ENCODE results near the gene WDR35. TPM values are rescaled to one million over a fixed set of nuclear protein-coding genes. Genes with fewer than 3 reads are reported as not detected.

The WDR35 gene
- total RNA-seq, 1 experiment from 2014 or later = 29.4 TPM

DNA sequence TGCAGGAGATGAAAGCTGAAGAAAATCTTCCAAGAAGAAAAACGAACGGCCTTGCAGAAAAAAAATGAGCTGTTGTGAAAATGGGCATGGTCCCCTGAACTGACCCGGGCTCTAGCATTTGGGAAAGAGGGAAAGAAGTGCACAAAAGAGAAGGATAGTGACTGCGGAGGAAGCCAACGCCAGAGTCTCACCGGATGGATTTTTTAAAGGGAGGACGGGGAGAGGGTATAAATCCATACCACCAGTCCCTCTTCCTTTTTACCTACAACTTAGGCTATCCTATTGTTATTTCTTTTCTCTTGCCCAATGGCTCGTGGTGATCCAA lies 601 bp downstream of the WDR35 start:
- H3K27me3 ChIP-seq (replicated peaks; ENCODE audit: insufficient read depth, low read depth, low read length, poor library complexity) = no peaks in the 10 kb centered on the region
- H3K4me1 ChIP-seq (ENCODE audit: insufficient read depth, low read length, poor library complexity, severe bottlenecking) = peaks cover 8% of the 10 kb centered on the region
- TF ChIP-seq EZH2 (IDR thresholded peaks at IDR 0.05; ENCODE audit: borderline replicate concordance, low read depth, low read length, poor library complexity, severe bottlenecking) (no peak), CTCF (conservative IDR thresholded peaks at IDR 0.05; ENCODE audit: low read depth, low read length) (no peak)
- DNase-seq (ENCODE audit: low spot score) = peak; percentile 23
- H3K9me3 ChIP-seq (ENCODE audit: low read depth, low read length, poor library complexity, severe bottlenecking) = no peaks in the 10 kb centered on the region
- POLR2A ChIA-PET (ENCODE audit: low non-redundant PET) = interaction anchor here (0.6 kb wide), 1 partner anchor 50 kb away, joined by 10 read pairs; no protein-coding TSS in a partner anchor
- no TSS peak for BruUV-seq (replicated peaks)
- H3K27ac ChIP-seq (ENCODE audit: low read depth, low read length, poor library complexity, severe bottlenecking) = peak overlapping the region; percentile 60
- CTCF ChIA-PET = interaction anchor here (1.6 kb wide), 1 partner anchor 26 kb away, joined by 6 read pairs; no protein-coding TSS in a partner anchor
- peak overlapping the region; percentile 69 for H3K4me3 ChIP-seq (ENCODE audit: low read depth, low read length, poor library complexity, severe bottlenecking)
- intact Hi-C loops (cut with micrococcal nuclease; ENCODE audit: unreplicated experiment) = no loop called here
- no peaks in the 10 kb centered on the region for H3K36me3 ChIP-seq (ENCODE audit: insufficient read depth, low read length, poor library complexity, severe bottlenecking)

GRCh38 chr2:19988600-19988999 lies 1.3 kb downstream of the WDR35 start:
- Histone ChIP-seq H3K9me3 (ENCODE audit: low read depth, low read length, poor library complexity, severe bottlenecking) (no peaks in the 10 kb centered on the region), H3K4me1 (ENCODE audit: insufficient read depth, low read length, poor library complexity, severe bottlenecking) (peaks cover 5% of the 10 kb centered on the region), H3K36me3 (ENCODE audit: insufficient read depth, low read length, poor library complexity, severe bottlenecking) (no peaks in the 10 kb centered on the region), H3K27ac (ENCODE audit: low read depth, low read length, poor library complexity, severe bottlenecking) (no peak overlapping the region), H3K27me3 (replicated peaks; ENCODE audit: insufficient read depth, low read depth, low read length, poor library complexity) (no peaks in the 10 kb centered on the region), H3K4me3 (ENCODE audit: low read depth, low read length, poor library complexity, severe bottlenecking) (peak overlapping the region; percentile 69)
- no peak for TF ChIP-seq CTCF (conservative IDR thresholded peaks at IDR 0.05; ENCODE audit: low read depth, low read length)
- TF ChIP-seq EZH2 (IDR thresholded peaks at IDR 0.05; ENCODE audit: borderline replicate concordance, low read depth, low read length, poor library complexity, severe bottlenecking) = no peak
- TSS peak; percentile 46 for BruUV-seq (replicated peaks)
- intact Hi-C loops (cut with micrococcal nuclease; ENCODE audit: unreplicated experiment) = no loop called here
- CTCF ChIA-PET = interaction anchor here (1.6 kb wide), 1 partner anchor 27 kb away, joined by 6 read pairs; no protein-coding TSS in a partner anchor
- DNase-seq (ENCODE audit: low spot score) = no peak
- POLR2A ChIA-PET (ENCODE audit: low non-redundant PET) = no interaction called here

DNA sequence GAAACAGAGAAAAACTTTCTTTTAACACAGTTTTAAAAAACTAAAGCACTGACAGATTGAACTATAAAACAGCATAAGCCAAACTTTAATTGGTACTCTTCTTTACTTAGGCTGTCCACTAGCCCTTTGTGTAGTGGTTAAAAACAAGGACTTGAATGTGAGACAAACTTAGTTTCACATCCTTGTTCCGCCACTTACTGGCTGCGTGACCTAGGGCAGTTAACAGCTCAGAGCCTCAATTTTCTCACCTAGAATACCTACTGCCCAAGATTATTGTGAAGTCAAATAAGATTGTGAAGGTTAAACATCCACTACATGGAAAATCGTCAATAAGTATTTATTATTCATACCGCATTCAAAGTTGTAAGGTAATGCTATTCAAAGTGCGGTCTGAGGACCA lies 2.0 kb downstream of the WDR35 start:
- Histone ChIP-seq H3K27ac (ENCODE audit: low read depth, low read length, poor library complexity, severe bottlenecking) (no peak overlapping the region), H3K27me3 (replicated peaks; ENCODE audit: insufficient read depth, low read depth, low read length, poor library complexity) (no peaks in the 10 kb centered on the region), H3K9me3 (ENCODE audit: low read depth, low read length, poor library complexity, severe bottlenecking) (no peaks in the 10 kb centered on the region), H3K4me1 (ENCODE audit: insufficient read depth, low read length, poor library complexity, severe bottlenecking) (peaks cover 5% of the 10 kb centered on the region), H3K4me3 (ENCODE audit: low read depth, low read length, poor library complexity, severe bottlenecking) (peak overlapping the region; percentile 69), H3K36me3 (ENCODE audit: insufficient read depth, low read length, poor library complexity, severe bottlenecking) (no peaks in the 10 kb centered on the region)
- no peak for DNase-seq (ENCODE audit: low spot score)
- CTCF ChIA-PET = no interaction called here
- TF ChIP-seq CTCF (conservative IDR thresholded peaks at IDR 0.05; ENCODE audit: low read depth, low read length) (no peak), EZH2 (IDR thresholded peaks at IDR 0.05; ENCODE audit: borderline replicate concordance, low read depth, low read length, poor library complexity, severe bottlenecking) (no peak)
- intact Hi-C loops (cut with micrococcal nuclease; ENCODE audit: unreplicated experiment) = no loop called here
- no TSS peak for BruUV-seq (replicated peaks)
- POLR2A ChIA-PET (ENCODE audit: low non-redundant PET) = no interaction called here

Measured in A673 (cell line).